ENCODE measurements around the gene DDX24.

The DDX24 gene

GRCh38 chr14:94080621-94081385 is at the start of gene DDX24, which contains the start of gene IFI27L1:
Gene DDX24 (minus strand): TSS chr14:94081202. CDS start chr14:94079742, 1,460 bp downstream.
Gene IFI27L1 (plus strand): TSS chr14:94081310. CDS start chr14:94096938, 15,628 bp downstream.
- DNase-seq = peak; percentile 70 to 75

GRCh38 chr14:94129758-94130414 is 48.9 kb upstream of the DDX24 start:
- DNase-seq = peak in 1 of 2 experiments; percentile 12

- DNase-seq = peak in 1 of 2 experiments; percentile 73
These were observed 48.2 kb upstream of the DDX24 start, which contains the start of gene IFI27L2 for GRCh38 chr14:94129111-94129757. Gene IFI27L2 (minus strand): TSS chr14:94129604. CDS start chr14:94129564, 40 bp downstream.

- DNase-seq = no peak
These were observed 47.3 kb upstream of the DDX24 start for GRCh38 chr14:94128216-94128839.

GRCh38 chr14:94127330-94127729 is 46.3 kb upstream of the DDX24 start:
- DNase-seq = no peak

GRCh38 chr14:94126800-94127199 is 45.8 kb upstream of the DDX24 start:
- DNase-seq = no peak

GRCh38 chr14:94126419-94126677 is 45.3 kb upstream of the DDX24 start:
- no peak for DNase-seq

- no peak for DNase-seq
These were observed 44.8 kb upstream of the DDX24 start for GRCh38 chr14:94125659-94126418.

GRCh38 chr14:94124582-94125377 is 43.8 kb upstream of the DDX24 start:
- DNase-seq = no peak

GRCh38 chr14:94123868-94124267 is 42.9 kb upstream of the DDX24 start:
- no peak for DNase-seq

GRCh38 chr14:94123296-94123695 is 42.3 kb upstream of the DDX24 start:
- no peak for DNase-seq

- no peak for DNase-seq
These were observed 41.4 kb upstream of the DDX24 start for GRCh38 chr14:94122438-94122837.

GRCh38 chr14:94121485-94121884 is 40.5 kb upstream of the DDX24 start:
- DNase-seq = no peak

- no peak for DNase-seq
These were observed 39.8 kb upstream of the DDX24 start for GRCh38 chr14:94120667-94121340.

- no peak for DNase-seq
These were observed 38.1 kb upstream of the DDX24 start for GRCh38 chr14:94119071-94119470.

- no peak for DNase-seq
These were observed 36.9 kb upstream of the DDX24 start for GRCh38 chr14:94117856-94118255.

- no peak for DNase-seq
These were observed 35.7 kb upstream of the DDX24 start for GRCh38 chr14:94116701-94117100.

GRCh38 chr14:94115631-94116030 is 34.6 kb upstream of the DDX24 start:
- DNase-seq = no peak

- no peak for DNase-seq
These were observed 34.1 kb upstream of the DDX24 start for GRCh38 chr14:94115058-94115591.

GRCh38 chr14:94114589-94115057 is 33.6 kb upstream of the DDX24 start:
- no peak for DNase-seq
